T-cell (primary cell): ENCODE data around the gene TMEM242. TPM values are rescaled to one million over a fixed set of nuclear protein-coding genes. Genes with fewer than 3 reads are reported as not detected.

ENCODE experiments used
- ATAC-seq, 4 experiments: fragments of 200-7000 bp in 3 of 4; fragments of 150-1000 bp in 1 of 4; cut with Tn5 transposase; replicated peaks in 1 of 4; 1 replicate in 3 of 4; 2 replicates in 1 of 4; pipeline ENCODE4 v1.10.0; 2021; ENCODE audit warnings: moderate library complexity in 3 of 4, mild to moderate bottlenecking in 2 of 4, moderate number of reproducible peaks in 1 of 4
- CTCF ChIA-PET, 2 donors: fragments of 300-600 bp; sonication (Branson Sonifier 250); formaldehyde crosslinking; loops; one replicate each; lab custom pipeline; 2022; ENCODE audit warnings: antibody characterized with exemption in 2 of 2; lab: Charles Lee
- POLR2A ChIA-PET, 2 donors: fragments of 300-600 bp; sonication (Branson Sonifier 250); formaldehyde crosslinking; loops; one replicate each; lab custom pipeline; 2022; ENCODE audit warnings: antibody characterized with exemption in 2 of 2; lab: Charles Lee
- DNase-seq, 35 experiments: peaks; one replicate each; pipeline versions ENCODE4 v3.0.0 to v3.0.0-alpha.2; 2013 to 2023
- H3K27ac ChIP-seq: one replicate; pipeline ENCODE4 v1.5.1; 2013; ENCODE audit warnings: low read length
- H3K27me3 ChIP-seq, 2 experiments: replicated peaks in 1 of 2; 1 replicate in 1 of 2; 2 replicates in 1 of 2; pipeline versions ENCODE4 v1.6.1 to v1.7.0; 2013; ENCODE audit warnings: low read length in 1 of 2, mixed read lengths in 1 of 2; ENCODE audit not compliant: control insufficient read depth in 2 of 2, insufficient read depth in 2 of 2; ENCODE audit errors: extremely low read depth in 1 of 2
- H3K36me3 ChIP-seq, 2 donors: 1 replicate in 1 of 2; 2 replicates in 1 of 2; pipeline versions ENCODE4 v1.6.1 to v1.7.0; 2013; ENCODE audit warnings: low read length in 1 of 2; ENCODE audit not compliant: control insufficient read depth in 2 of 2, insufficient read depth in 1 of 2; ENCODE audit errors: extremely low read depth in 1 of 2
- H3K4me1 ChIP-seq, 2 experiments: 1 replicate in 1 of 2; 2 replicates in 1 of 2; pipeline versions ENCODE4 v1.6.1 to v1.7.0; 2013; ENCODE audit warnings: low read length in 2 of 2, mixed read lengths in 1 of 2; ENCODE audit not compliant: insufficient read depth in 2 of 2, control insufficient read depth in 1 of 2; ENCODE audit errors: extremely low read depth in 1 of 2
- H3K4me3 ChIP-seq, 2 donors: 1 replicate in 1 of 2; 2 replicates in 1 of 2; pipeline versions ENCODE4 v1.5.1 to v1.7.0; 2013; ENCODE audit warnings: mild to moderate bottlenecking in 2 of 2, low read length in 1 of 2, moderate library complexity in 1 of 2; ENCODE audit not compliant: control insufficient read depth in 1 of 2; ENCODE audit errors: extremely low read depth in 1 of 2
- H3K9me3 ChIP-seq: 2 replicates; pipeline ENCODE4 v1.7.0; 2013
- H3K27ac Mint-ChIP-seq, 2 donors: one replicate each; pipeline ENCODE4 v1.8.0; 2020 to 2021; ENCODE audit warnings: mild to moderate bottlenecking in 2 of 2, mixed read lengths in 2 of 2
- H3K27me3 Mint-ChIP-seq, 2 donors: one replicate each; pipeline ENCODE4 v1.8.0; 2021 to 2022; ENCODE audit warnings: mixed read lengths in 2 of 2
- H3K36me3 Mint-ChIP-seq: one replicate; pipeline ENCODE4 v1.8.0; 2021; ENCODE audit warnings: mixed read lengths
- H3K4me1 Mint-ChIP-seq, 3 donors: one replicate each; pipeline ENCODE4 v1.8.0; 2020 to 2022; ENCODE audit warnings: mixed read lengths in 3 of 3, mild to moderate bottlenecking in 1 of 3
- H3K4me3 Mint-ChIP-seq, 3 donors: one replicate each; pipeline ENCODE4 v1.8.0; 2020 to 2022; ENCODE audit warnings: mild to moderate bottlenecking in 3 of 3, mixed read lengths in 3 of 3, moderate library complexity in 3 of 3
- H3K9me3 Mint-ChIP-seq, 3 donors: one replicate each; pipeline ENCODE4 v1.8.0; 2020 to 2022; ENCODE audit warnings: mixed read lengths in 3 of 3
- WGBS: methylation state at CpG from one replicate; pipeline ENCODE4 v1.1.5; 2013; ENCODE audit warnings: missing lambda C conversion rate; ENCODE audit not compliant: insufficient coverage; 5-methylcytosine and 5-hydroxymethylcytosine counted together
- total RNA-seq, 35 experiments: library from RNA in 6 of 35; stranded (reverse) in 6 of 35; fragments of 120-200 nt in 1 of 35; gene quantifications; one replicate each; pipeline versions ENCODE4 v1.2.1 to v1.2.4 and lab custom pipeline; 2013 to 2026

The TMEM242 gene
- total RNA-seq, 5 donors from 2014 or later (not counting 1 experiment from before 2014, with no cell fraction given): 10.3 to 17.9 (median 12.9) TPM

GRCh38 chr6:157265635-157266034 lies 57.7 kb downstream of the TMEM242 start:
- Mint-ChIP-seq H3K4me3 (no peak overlapping the region), H3K4me1 (peaks cover 0 to 1% (median 0%) of the 10 kb centered on the region in 3 donors), H3K27me3 (no peaks in the 10 kb centered on the region), H3K27ac (no peak overlapping the region), H3K9me3 (peaks cover 0 to 9% (median 8%) of the 10 kb centered on the region in 3 donors), H3K36me3 (no peaks in the 10 kb centered on the region)
- H3K27me3 ChIP-seq: peaks cover 0 to 16% of the 10 kb centered on the region in 2 experiments
- H3K4me1 ChIP-seq: no peaks in the 10 kb centered on the region
- no peak for ATAC-seq
- no peaks in the 10 kb centered on the region for H3K36me3 ChIP-seq
- ChIA-PET POLR2A (no interaction called here), CTCF (interaction anchor here in 1 of 2 donors (0.5 kb wide), 1 partner anchor 632 kb away, joined by 3 read pairs; no protein-coding TSS in a partner anchor)
- DNase-seq: no peak
- H3K4me3 ChIP-seq: no peak overlapping the region
- no peak overlapping the region for H3K27ac ChIP-seq
- WGBS: 100% methylated on average over 1 of the region's 6 CpGs
- H3K9me3 ChIP-seq: no peaks in the 10 kb centered on the region

GRCh38 chr6:157265186-157265585 lies 58.1 kb downstream of the TMEM242 start:
- H3K9me3 Mint-ChIP-seq: peaks cover 0 to 4% (median 4%) of the 10 kb centered on the region in 3 donors
- peaks cover 0 to 3% (median 0%) of the 10 kb centered on the region in 3 donors for H3K4me1 Mint-ChIP-seq
- DNase-seq: no peak
- H3K27ac ChIP-seq: no peak overlapping the region
- no peak overlapping the region for H3K4me3 Mint-ChIP-seq
- POLR2A ChIA-PET: no interaction called here
- no peaks in the 10 kb centered on the region for H3K9me3 ChIP-seq
- H3K4me3 ChIP-seq: no peak overlapping the region
- no peaks in the 10 kb centered on the region for H3K36me3 ChIP-seq
- H3K27me3 Mint-ChIP-seq: no peaks in the 10 kb centered on the region
- H3K36me3 Mint-ChIP-seq: no peaks in the 10 kb centered on the region
- H3K27ac Mint-ChIP-seq: no peak overlapping the region
- H3K27me3 ChIP-seq: peaks cover 0 to 16% of the 10 kb centered on the region in 2 experiments
- H3K4me1 ChIP-seq: no peaks in the 10 kb centered on the region
- WGBS: 89% methylated on average over 11 of the region's 11 CpGs
- CTCF ChIA-PET: interaction anchor here in 1 of 2 donors (0.5 kb wide), 1 partner anchor 632 kb away, joined by 3 read pairs; no protein-coding TSS in a partner anchor
- no peak for ATAC-seq

- 91% methylated on average over 10 of the region's 13 CpGs for WGBS
Observed at GRCh38 chr6:157264701-157265100, 58.6 kb downstream of the TMEM242 start.

GRCh38 chr6:157263881-157264397 lies 59.4 kb downstream of the TMEM242 start:
- Histone ChIP-seq H3K27me3 (peaks cover 0 to 16% of the 10 kb centered on the region in 2 experiments), H3K27ac (no peak overlapping the region), H3K36me3 (no peaks in the 10 kb centered on the region), H3K4me1 (peaks cover 0 to 9% of the 10 kb centered on the region in 2 experiments), H3K9me3 (no peaks in the 10 kb centered on the region), H3K4me3 (no peak overlapping the region)
- ATAC-seq (no peak), DNase-seq (no peak)
- Mint-ChIP-seq H3K27me3 (no peaks in the 10 kb centered on the region), H3K27ac (no peak overlapping the region), H3K4me3 (no peak overlapping the region), H3K9me3 (no peaks in the 10 kb centered on the region), H3K4me1 (peaks cover 0 to 15% (median 7%) of the 10 kb centered on the region in 3 donors), H3K36me3 (no peaks in the 10 kb centered on the region)
- ChIA-PET CTCF (no interaction called here), POLR2A (interaction anchor here in 1 of 2 donors (0.6 kb wide), 1 partner anchor 177 kb away, joined by 3 read pairs; no protein-coding TSS in a partner anchor)
- 63% methylated on average over 2 of the region's 3 CpGs for WGBS

More at GRCh38 chr6:157264701-157265100, 58.6 kb downstream of the TMEM242 start:
- Histone ChIP-seq H3K27me3 (peaks cover 0 to 16% of the 10 kb centered on the region in 2 experiments), H3K27ac (no peak overlapping the region), H3K4me1 (peaks cover 0 to 1% of the 10 kb centered on the region in 2 experiments), H3K4me3 (no peak overlapping the region), H3K9me3 (no peaks in the 10 kb centered on the region), H3K36me3 (no peaks in the 10 kb centered on the region)
- H3K4me3 Mint-ChIP-seq: no peak overlapping the region
- no peak for ATAC-seq
- no peaks in the 10 kb centered on the region for H3K9me3 Mint-ChIP-seq
- H3K4me1 Mint-ChIP-seq: peaks cover 0 to 8% (median 2%) of the 10 kb centered on the region in 3 donors
- no peak for DNase-seq
- H3K27ac Mint-ChIP-seq: no peak overlapping the region
- ChIA-PET CTCF (no interaction called here), POLR2A (no interaction called here)
- no peaks in the 10 kb centered on the region for H3K36me3 Mint-ChIP-seq
- H3K27me3 Mint-ChIP-seq: no peaks in the 10 kb centered on the region

- POLR2A ChIA-PET: interaction anchor here in 1 of 2 donors (0.6 kb wide), 1 partner anchor 176 kb away, joined by 3 read pairs; no protein-coding TSS in a partner anchor
- peaks cover 0 to 17% of the 10 kb centered on the region in 2 experiments for H3K4me1 ChIP-seq
- DNase-seq: no peak
- H3K4me3 ChIP-seq: no peak overlapping the region
- WGBS: no CpG with 5 or more reads among the region's 5 CpGs
- H3K27ac Mint-ChIP-seq: no peak overlapping the region
- CTCF ChIA-PET: no interaction called here
- ATAC-seq: no peak
- peaks cover 0 to 16% of the 10 kb centered on the region in 2 experiments for H3K27me3 ChIP-seq
- H3K27ac ChIP-seq: no peak overlapping the region
- no peaks in the 10 kb centered on the region for H3K36me3 ChIP-seq
- no peaks in the 10 kb centered on the region for H3K9me3 ChIP-seq
- H3K4me3 Mint-ChIP-seq: no peak overlapping the region
- H3K27me3 Mint-ChIP-seq: peaks cover under 1% of the 10 kb centered on the region in 2 donors
- peaks cover 0 to 21% (median 9%) of the 10 kb centered on the region in 3 donors for H3K4me1 Mint-ChIP-seq
- no peaks in the 10 kb centered on the region for H3K9me3 Mint-ChIP-seq
- H3K36me3 Mint-ChIP-seq: no peaks in the 10 kb centered on the region
Observed at GRCh38 chr6:157263146-157263545, 60.2 kb downstream of the TMEM242 start.

GRCh38 chr6:157261606-157262005 lies 61.7 kb downstream of the TMEM242 start:
- Mint-ChIP-seq H3K36me3 (no peaks in the 10 kb centered on the region), H3K27me3 (peaks cover 4 to 5% of the 10 kb centered on the region in 2 donors)
- POLR2A ChIA-PET: no interaction called here

More at GRCh38 chr6:157261606-157262005, 61.7 kb downstream of the TMEM242 start:
- Mint-ChIP-seq H3K4me3 (no peak overlapping the region), H3K4me1 (peaks cover 0 to 25% (median 9%) of the 10 kb centered on the region in 3 donors), H3K9me3 (no peaks in the 10 kb centered on the region), H3K27ac (no peak overlapping the region)
- no peak for ATAC-seq
- DNase-seq: no peak
- no peak overlapping the region for H3K4me3 ChIP-seq
- peaks cover 0 to 11% of the 10 kb centered on the region in 2 experiments for H3K27me3 ChIP-seq
- whole genome bisulfite sequencing: 99% methylated on average over 9 of the region's 9 CpGs
- peaks cover 0 to 21% of the 10 kb centered on the region in 2 experiments for H3K4me1 ChIP-seq
- CTCF ChIA-PET: interaction anchor here in 1 of 2 donors (0.7 kb wide), 1 partner anchor 174 kb away, joined by 9 read pairs; no protein-coding TSS in a partner anchor
- H3K36me3 ChIP-seq: no peaks in the 10 kb centered on the region
- no peak overlapping the region for H3K27ac ChIP-seq
- H3K9me3 ChIP-seq: no peaks in the 10 kb centered on the region
